ENCODE data around the gene ZNF346.

- TF ChIP-seq, protein P1, sequence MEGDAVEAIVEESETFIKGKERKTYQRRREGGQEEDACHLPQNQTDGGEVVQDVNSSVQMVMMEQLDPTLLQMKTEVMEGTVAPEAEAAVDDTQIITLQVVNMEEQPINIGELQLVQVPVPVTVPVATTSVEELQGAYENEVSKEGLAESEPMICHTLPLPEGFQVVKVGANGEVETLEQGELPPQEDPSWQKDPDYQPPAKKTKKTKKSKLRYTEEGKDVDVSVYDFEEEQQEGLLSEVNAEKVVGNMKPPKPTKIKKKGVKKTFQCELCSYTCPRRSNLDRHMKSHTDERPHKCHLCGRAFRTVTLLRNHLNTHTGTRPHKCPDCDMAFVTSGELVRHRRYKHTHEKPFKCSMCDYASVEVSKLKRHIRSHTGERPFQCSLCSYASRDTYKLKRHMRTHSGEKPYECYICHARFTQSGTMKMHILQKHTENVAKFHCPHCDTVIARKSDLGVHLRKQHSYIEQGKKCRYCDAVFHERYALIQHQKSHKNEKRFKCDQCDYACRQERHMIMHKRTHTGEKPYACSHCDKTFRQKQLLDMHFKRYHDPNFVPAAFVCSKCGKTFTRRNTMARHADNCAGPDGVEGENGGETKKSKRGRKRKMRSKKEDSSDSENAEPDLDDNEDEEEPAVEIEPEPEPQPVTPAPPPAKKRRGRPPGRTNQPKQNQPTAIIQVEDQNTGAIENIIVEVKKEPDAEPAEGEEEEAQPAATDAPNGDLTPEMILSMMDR (IDR thresholded peaks at IDR 0.05) = no peak
- no peak for TF ChIP-seq ZFX (IDR thresholded peaks at IDR 0.05; ENCODE audit: borderline replicate concordance)
Measured at GRCh38 chr5:177080265-177080664, 57.8 kb downstream of the ZNF346 start.
